Left colon (tissue), 2 donors: ENCODE data around the gene NUP155. TPM values are rescaled to one million over a fixed set of nuclear protein-coding genes. Genes with fewer than 3 reads are reported as not detected.
"Not testable (repeated sequence)": the region's sequence is repeated elsewhere in the genome, so short reads cannot be mapped to it uniquely, and the experiment has no call there.

Source experiments
- ATAC-seq: fragments of 200-7000 bp; cut with Tn5 transposase; one replicate; pipeline ENCODE4 v1.9.1; 2020; ENCODE audit warnings: mild to moderate bottlenecking, moderate library complexity
- DNase-seq, 2 donors: peaks; one replicate each; pipeline ENCODE4 v3.0.0-alpha.2; 2020
- intact Hi-C, 2 donors: fragments of 100-400 bp; cut with DNase I in 1 of 2; cut with micrococcal nuclease in 1 of 2; formaldehyde crosslinking; loops; one replicate each; pipeline versions ENCODE4 v1.11.2 to v1.14.0; 2022; cut with DNase I, micrococcal nuclease
- long read RNA-seq: library from polyadenylated mRNA; unstranded; transcript quantifications from one replicate; pipeline ENCODE4 v2.0.0, GENCODE V29; 2021
- total RNA-seq, 2 donors: library from RNA; stranded (reverse); fragmentation: NEBNext Ultra II Directional; extraction: Animal tissue kit (Norgen Biotek cat#: 25700); gene quantifications; one replicate each; pipeline ENCODE4 v1.2.1, GENCODE V29; 2021
- donor health status: DM: no; HTN: no; CAD: no.
- donor health status: DM: yes; HTN: yes; CAD: no.

NUP155 gene
- total RNA-seq, result 10 to 100 TPM; 14.1 to 15.7 TPM
- long read RNA-seq, full-length matches to known transcripts, result 6 of 9 reads
- long read RNA-seq, partial matches to known transcripts, result 1 of 9 reads
- long read RNA-seq, other reads (novel, unspliced or antisense), result 2 of 9 reads

DNA sequence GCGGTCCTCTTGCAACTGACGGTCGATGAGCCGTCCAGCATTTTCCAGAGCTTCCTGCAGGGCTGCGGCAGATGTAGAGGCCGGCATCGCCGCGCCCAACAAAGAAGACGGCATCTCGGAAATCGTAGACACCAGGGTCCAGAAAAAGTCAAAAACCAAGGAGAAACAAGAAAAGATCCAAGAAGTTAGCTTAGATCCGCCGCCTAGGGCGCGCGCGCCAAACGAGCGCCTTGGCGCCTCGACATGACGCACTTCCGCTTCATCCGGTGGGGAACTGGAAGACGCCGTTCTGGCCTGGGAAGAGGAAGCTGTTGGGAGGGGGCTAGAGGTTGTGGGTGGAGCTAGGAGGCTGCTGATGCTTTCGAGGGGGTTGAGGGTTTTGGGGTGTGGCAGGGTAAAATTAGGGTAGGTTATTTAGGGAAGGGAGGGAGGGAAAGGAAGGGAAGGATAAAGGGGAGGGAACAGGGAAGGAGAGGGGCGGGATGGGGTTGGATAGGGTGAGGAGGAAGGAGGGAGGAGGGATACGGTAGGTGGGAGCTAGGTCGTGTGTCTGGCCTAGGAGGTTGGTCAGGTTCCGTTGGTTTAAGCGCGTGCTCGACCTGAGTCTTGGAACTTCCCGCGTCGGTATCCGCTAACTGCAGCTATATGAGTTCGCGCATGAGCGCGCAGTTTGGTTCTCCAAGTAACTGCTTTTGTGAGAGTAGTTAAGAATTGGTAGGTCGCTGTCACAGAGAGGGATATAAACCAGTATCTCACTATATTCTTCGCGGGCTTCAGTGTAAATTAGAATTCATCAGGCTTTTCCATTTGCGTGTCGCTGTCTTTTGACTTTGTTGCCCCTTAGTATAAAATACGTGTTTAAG lies at the start of gene NUP155:
Gene NUP155, minus strand, starts transcription at position 243 of the 863 bp plus-strand sequence. Its CDS starts 129 bp downstream, at position 114.
- ATAC-seq (peak; percentile 97), DNase-seq (peak; percentile 92 to 94)
- intact Hi-C loops, result no loop called here

DNA sequence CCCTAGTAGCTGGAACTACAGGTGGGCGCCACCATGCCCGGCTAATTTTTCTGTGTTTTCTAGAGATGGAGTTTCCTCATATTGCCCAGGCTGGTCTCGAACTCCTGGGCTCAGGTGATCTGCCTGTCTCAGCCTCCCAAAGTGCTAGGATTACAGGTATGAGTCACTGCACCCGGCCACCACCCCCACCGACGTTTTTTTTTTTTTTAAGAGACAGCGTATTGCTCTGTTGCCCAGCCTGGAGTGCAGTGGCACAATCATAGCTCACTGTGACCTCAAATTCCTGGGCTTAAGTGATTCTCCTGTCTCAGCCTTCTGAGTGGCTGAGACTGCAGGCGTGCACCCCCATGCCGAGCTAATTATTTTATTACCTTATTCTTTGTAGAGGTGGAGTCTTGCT lies 46.4 kb upstream of the NUP155 start:
- ATAC-seq (no peak), DNase-seq (no peak)
- intact Hi-C loops, result no loop called here

DNA sequence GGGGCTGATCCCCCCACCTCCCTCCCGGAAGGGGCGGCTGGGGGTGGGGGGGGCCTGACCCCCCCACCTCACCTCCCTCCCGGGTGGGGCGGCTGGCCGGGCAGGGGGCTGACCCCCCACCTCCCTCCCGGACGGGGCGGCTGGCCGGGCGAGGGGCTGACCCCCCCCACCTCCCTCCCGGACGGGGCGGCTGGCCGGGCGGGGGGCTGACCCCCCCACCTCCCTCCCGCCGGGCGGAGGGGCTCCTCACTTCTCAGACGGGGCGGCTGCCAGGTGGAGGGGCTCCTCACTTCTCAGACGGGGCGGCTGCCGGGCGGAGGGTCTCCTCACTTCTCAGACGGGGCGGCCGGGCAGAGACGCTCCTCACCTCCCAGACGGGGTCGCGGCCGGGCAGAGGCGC lies 44.5 kb upstream of the NUP155 start:
- intact Hi-C loops, DNase-seq, ATAC-seq: not testable (repeated sequence)

DNA sequence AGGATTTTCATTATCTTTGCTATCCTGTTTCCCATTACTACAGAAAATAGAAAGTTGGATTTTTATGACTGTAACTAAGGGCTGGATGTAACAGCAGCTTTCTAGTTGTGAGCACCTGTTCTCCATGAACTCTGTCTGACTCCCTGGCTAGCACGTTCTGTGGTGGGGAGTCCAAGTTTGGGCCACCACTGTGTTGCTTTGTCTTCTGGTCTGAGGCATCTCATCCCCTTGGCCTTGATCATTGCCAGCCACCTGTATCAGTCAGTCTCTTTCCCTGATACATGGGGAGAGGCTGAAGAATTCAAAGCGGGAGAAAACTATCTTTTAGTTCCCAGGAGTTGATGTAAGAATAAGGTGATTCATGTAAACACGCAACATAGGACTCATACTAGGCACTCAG lies 41.6 kb upstream of the NUP155 start:
- peak; percentile 8 for ATAC-seq
- intact Hi-C loops, result loop anchor here in 1 of 2 donors (5.0 kb wide), 2 partner anchors 420 to 780 kb away; no protein-coding TSS in a partner anchor
- no peak for DNase-seq

DNA sequence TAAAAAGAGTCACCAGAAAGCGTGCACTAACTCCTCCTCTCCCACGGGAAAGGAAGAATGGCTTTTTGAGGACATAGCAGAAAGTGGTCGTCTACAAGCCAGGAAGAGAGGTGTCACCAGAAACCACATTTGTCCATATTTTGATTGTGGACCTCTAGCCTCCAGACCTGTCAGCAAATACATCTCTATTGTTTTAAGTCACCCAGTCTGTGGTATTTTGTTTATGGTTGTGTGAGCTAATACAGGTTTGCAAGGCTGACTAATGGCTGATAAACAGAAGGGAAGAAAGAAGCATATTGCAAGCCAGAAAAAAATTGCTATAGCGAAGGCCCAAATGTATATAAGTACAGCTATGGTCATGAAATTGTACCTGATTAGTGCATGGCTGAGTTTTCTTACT lies 29.6 kb upstream of the NUP155 start:
- intact Hi-C loops, result no loop called here
- DNase-seq (no peak), ATAC-seq (no peak)

DNA sequence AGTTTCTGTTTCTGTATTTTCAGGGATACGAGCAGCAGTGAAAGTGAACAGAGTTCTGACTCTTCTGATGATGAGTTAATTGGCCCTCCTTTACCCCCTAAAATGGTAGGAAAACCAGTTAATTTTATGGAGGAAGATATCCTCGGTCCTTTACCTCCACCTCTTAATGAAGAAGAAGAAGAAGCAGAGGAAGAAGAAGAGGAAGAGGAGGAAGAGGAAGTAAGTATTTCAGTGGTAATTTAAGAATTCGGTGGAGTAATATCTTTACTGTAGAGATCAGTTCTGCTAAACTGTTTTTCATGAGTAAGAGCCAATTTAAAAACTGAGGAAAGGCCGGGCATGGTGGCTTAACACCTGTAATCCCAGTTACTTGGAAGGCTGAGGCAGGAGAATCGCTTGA lies 25.4 kb upstream of the NUP155 start:
- DNase-seq (no peak), ATAC-seq (no peak)
- intact Hi-C loops, result no loop called here

DNA sequence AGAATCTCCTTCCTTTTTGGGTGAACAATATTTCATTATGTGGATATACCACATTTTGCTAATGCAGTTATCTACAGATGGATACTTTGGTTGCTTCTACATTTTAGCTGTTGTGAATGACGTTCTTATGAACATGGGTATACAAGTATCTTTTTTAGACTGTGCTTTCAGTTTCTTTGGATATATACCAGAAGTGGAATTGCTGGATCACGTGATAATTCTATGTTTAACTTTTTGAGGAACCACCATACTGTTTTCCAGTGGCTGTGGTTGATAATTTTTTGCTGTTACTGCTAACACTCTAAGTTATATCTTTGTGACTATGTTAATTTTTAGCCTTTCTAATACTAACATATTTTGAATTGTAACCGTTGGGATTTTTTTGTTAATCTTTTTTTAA lies 20.7 kb upstream of the NUP155 start:
- intact Hi-C loops, result no loop called here
- no peak for DNase-seq
- no peak for ATAC-seq

DNA sequence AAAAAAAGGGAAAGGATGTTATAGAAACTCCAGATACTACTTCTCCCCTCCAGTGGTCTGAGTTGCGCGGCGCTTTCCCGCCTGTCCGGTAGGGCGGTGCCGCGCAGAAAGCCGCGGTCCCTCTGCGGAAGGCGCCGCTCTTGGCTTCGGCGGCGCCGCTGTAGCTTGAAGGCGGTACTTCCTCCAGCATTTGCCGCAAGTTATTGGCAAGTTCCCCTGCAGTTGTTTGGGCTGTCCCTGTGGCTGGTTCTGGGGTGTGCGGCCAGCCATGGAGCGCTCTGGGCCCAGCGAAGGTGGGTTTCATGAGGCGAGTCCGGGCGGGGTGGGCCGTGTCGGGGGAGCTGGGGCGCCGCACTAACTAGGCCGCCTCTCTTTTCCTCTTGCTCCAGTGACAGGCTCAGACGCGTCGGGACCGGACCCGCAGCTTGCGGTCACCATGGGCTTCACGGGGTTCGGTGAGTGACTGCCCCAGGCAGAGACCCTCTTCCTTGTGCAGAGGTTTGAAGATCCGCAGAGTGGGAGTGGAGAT lies 8.3 kb upstream of the NUP155 start, which contains the start of gene WDR70:
Gene WDR70, plus strand, starts transcription at position 219 of the 529 bp plus-strand sequence. Its CDS starts 50 bp downstream, at position 269.
- intact Hi-C loops, result not testable (repeated sequence)

DNA sequence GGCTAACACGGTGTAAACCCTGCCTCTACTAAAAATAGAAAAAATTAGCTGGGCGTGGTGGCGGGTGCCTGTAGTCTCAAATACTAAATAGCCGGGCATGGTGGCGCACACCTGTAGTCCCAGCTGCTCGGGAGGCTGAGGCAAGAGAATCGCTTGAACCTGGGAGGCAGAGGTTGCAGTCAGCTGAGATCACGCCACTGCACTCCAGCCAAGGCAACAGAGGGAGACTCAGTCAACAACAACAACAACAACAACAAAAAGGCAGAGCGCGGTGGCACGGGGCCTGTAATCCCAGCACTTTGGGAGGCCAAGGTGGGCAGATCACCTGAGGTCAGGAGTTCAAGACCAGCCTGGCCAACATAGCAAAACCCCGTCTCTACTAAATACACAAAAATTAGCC lies 7.2 kb upstream of the NUP155 start:
- DNase-seq, intact Hi-C loops, ATAC-seq: not testable (repeated sequence)

More for the DNA sequence above, 8.3 kb upstream of the NUP155 start, which contains the start of gene WDR70:
- peak; percentile 83 to 84 for DNase-seq
- peak; percentile 100 for ATAC-seq

DNA sequence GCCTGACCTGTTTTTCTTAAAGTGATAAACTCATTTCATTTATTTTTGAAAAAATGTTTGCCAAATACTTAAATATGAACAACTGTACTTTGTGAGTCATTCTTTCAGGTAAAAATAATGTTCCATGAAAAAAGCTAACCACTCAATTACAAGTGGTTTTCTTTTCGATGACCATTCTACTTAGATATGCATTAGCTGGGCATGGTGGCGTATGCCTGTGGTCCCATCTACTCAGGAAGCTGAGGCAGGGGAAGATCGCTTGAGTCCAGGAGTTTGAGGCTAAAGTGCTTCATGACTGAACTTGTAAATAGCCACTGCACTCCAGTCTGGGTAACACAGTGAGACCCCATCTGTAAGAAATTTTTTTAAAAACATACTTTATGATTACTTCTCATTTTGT lies 4.2 kb upstream of the NUP155 start:
- intact Hi-C loops, result no loop called here
- DNase-seq, result no peak
- ATAC-seq, result no peak

DNA sequence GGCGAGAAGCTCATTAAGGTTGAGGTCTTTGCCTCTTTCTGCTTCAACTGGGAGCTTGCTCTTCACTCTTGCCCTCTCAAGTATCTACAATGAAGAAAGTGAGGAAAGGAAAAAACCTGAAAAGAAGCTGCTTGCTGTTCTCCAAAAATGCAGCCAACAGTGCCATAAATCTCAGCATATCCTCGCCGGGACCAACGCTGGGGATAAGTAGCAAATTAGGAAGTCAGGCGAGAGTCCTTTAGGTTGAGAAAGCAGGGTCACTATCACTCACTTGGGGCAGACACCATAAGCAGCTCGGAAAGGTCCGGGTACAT lies 399 bp downstream of the NUP155 start:
- no peak for DNase-seq
- ATAC-seq, result no peak
- intact Hi-C loops, result no loop called here

DNA sequence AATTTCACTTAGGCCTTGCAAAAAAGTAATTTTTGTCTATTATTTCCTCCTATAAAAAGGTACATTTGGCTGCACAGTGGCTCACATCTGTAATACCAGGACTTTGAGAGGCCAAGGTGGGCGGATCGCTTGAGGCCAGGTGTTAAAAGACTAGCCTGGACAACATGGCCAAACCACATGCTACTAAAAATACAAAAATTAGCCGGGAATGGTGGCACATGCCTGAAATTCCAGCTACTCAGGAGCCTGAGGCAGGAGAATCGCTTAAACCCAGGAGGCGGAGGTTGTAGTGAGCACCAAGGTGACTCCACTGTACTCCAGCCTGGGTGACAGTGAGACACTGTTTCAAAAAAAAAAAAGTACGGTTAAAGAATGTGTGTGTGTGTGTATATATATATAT lies 15.7 kb downstream of the NUP155 start:
- no peak for ATAC-seq
- no peak for DNase-seq
- intact Hi-C loops, result no loop called here

DNA sequence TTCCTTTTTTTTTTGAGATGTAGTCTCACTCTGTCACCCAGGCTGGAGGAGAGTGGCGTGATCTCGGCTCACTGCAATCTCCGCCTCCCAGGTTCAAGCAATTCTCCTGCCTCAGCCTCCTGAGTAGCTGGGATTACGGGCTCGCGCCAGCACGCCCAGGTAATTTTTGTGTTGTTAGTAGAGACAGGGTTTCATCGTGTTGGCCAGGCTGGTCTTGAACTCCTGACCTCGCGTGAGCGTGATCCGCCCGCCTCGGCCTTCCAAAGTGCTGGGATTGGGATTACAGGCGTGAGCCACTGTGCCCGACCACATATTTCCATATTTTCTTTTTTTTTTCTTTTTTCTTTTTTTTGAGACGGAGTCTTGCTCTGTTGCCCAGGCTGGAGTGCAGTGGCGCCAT lies 28.2 kb downstream of the NUP155 start:
- ATAC-seq, intact Hi-C loops, DNase-seq: not testable (repeated sequence)

DNA sequence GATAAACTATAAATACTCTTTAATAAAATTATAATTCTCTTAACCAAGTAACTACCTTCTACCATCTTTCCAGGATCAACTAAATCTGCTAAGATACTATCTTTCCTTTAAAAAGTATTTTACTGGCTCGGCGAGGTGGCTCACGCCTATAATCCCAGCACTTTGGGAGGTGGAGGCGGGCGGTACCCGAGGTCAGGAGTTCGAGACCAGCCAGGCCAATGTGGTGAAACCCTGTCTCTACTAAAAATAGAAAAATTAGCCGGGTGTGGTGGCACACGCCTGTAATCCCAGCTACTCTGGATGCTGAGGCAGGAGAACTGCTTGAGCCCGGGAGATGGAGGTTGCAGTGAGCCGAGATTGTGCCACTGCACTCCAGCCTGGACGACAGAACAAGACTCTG lies 36.2 kb downstream of the NUP155 start:
- ATAC-seq, DNase-seq, intact Hi-C loops: not testable (repeated sequence)

DNA sequence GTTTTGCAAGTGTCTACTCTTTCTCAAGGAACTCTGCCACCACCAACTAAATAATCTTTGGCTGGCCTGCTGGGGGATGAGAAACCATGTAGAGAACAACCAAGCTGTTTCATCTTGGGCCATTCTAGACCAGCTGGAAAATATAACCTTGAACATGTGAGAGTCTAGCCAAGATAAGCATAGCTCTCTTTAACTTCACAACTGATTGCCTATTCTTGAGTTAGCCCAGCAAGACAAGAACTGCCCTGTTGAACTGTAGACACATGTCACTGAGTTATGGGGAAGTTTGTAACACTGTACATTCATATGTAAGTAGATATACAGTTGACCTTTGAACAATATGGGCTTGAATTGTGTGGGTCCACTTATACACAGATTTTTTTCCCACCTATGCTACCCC lies 44.4 kb downstream of the NUP155 start:
- DNase-seq (no peak), ATAC-seq (no peak)
- intact Hi-C loops, result no loop called here

DNA sequence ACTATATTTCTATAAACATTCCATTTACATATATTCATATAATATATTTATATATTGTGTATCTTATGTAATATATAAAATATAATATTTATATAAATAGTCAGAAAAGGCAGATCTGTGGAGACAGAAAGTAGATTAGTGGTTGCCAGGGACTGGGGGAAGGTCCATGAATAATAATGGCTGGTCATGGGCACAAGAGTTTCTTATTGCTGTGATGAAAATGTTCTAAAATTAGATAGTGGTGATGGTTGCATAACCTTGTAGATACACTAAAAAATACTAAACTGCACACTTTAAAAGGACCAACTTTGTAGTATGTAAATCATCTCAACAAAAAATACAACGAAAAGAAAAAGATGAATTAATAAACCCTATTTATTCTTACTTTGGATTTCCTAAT lies 47.3 kb downstream of the NUP155 start:
- intact Hi-C loops, result no loop called here
- no peak for ATAC-seq

DNA sequence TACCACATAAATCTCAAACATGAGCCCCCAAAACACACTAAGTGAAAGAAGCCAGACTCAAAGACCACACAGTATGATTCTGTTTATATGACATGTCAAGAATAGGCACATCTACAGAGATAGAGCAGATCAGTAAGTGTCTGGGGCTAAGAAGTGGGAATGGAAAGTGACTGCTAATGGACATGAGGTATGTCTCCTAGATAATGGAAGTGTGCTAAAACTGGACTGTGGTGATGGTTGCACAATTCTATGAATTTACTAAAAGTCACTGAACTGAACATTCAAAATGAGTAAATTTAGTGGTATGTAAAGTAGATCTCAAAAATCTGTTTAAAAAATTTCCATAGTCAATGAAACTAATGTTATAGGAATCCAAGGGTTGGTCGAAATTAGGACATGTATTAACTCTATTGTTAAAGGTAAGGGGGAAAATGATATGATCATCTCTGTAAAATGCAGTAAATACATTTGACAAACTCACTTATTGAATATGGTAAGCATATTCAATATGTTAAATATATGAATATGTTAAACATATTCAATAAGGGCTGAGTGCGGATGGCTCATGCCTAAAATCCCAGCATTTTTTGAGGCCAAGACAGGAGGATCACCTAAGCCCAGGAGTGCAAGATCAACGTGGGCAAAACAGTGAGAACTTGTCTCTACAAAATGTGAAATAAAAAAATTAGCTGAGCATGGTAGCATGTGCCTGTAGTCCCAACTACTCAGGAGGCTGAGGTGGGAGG lies 51.7 kb downstream of the NUP155 start:
- DNase-seq, result no peak
- intact Hi-C loops, result no loop called here

More for the DNA sequence above, 47.3 kb downstream of the NUP155 start:
- no peak for DNase-seq

DNA sequence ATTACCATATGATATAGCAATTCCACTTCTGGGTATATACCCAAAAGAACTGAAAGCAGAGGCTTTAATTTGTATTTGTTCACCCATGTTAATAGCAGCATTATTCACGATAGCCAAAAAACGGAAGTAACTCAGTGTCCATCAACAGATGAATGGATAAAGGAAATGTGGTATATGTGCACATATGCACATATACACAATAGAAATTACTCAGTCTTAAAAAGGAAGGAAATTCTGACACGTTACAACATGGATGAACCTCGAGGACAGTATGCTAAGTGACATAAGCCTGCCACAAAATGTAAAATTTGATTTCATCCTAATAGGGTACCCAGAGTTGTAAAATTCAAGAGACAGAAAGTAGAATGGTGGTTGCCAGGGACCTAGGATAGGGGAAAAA lies 54.9 kb downstream of the NUP155 start:
- DNase-seq, result no peak
- intact Hi-C loops, result no loop called here
- no peak for ATAC-seq

More for the DNA sequence above, 51.7 kb downstream of the NUP155 start:
- no peak for ATAC-seq

DNA sequence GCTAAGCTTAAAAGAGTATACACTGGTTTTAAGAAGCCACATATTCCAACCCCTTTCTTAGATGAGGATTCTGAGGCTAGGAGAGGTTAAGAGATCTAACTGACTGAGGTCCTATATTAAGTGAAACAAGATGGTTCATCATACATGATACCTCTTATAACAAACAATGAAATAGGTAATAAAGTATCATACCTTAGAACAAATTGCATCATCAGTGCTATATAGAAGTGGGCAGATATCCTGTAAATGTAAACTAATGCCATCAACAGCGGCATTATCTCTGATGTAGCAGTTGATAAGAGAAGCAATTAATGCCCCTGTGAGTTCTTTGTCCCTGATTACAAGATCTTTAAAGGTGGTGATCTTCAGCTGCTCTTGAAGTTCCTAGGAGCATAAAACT lies 60.5 kb downstream of the NUP155 start:
- DNase-seq (no peak), ATAC-seq (no peak)
- intact Hi-C loops, result no loop called here
